GOT3 (cell line): ENCODE results near the gene TTLL11.

Experiments used
- DNase-seq: peaks from one replicate; lab custom pipeline; 2025; ENCODE audit warnings: mixed read lengths; lab: John Stamatoyannopoulos, UW

TTLL11 gene

GRCh38 chr9:121784731-121785411 is 308.2 kb downstream of the TTLL11 start:
- no peak for DNase-seq

GRCh38 chr9:121783521-121784507 is 309.3 kb downstream of the TTLL11 start:
- DNase-seq, result no peak

- DNase-seq, result no peak
These were observed 310.0 kb downstream of the TTLL11 start for GRCh38 chr9:121783111-121783510.

GRCh38 chr9:121782514-121783110 is 310.5 kb downstream of the TTLL11 start:
- DNase-seq, result no peak

GRCh38 chr9:121781701-121782464 is 311.2 kb downstream of the TTLL11 start:
- no peak for DNase-seq

GRCh38 chr9:121781145-121781548 is 312.0 kb downstream of the TTLL11 start:
- DNase-seq, result no peak

- no peak for DNase-seq
These were observed 312.7 kb downstream of the TTLL11 start for GRCh38 chr9:121780177-121781040.

GRCh38 chr9:121779381-121780117 is 313.6 kb downstream of the TTLL11 start:
- no peak for DNase-seq

- DNase-seq, result no peak
These were observed 314.6 kb downstream of the TTLL11 start for GRCh38 chr9:121778252-121779225.

GRCh38 chr9:121776739-121777637 is 316.1 kb downstream of the TTLL11 start:
- DNase-seq, result no peak

- no peak for DNase-seq
These were observed 316.9 kb downstream of the TTLL11 start for GRCh38 chr9:121776001-121776738.

- DNase-seq, result no peak
These were observed 318.1 kb downstream of the TTLL11 start for GRCh38 chr9:121774715-121775613.

- DNase-seq, result no peak
These were observed 319.0 kb downstream of the TTLL11 start for GRCh38 chr9:121773954-121774714.

GRCh38 chr9:121773286-121773953 is 319.7 kb downstream of the TTLL11 start:
- no peak for DNase-seq
